ENCODE data around the gene TMEM163. TPM values are rescaled to one million over a fixed set of nuclear protein-coding genes. Genes with fewer than 3 reads are reported as not detected.

TMEM163 gene
- polyA plus RNA-seq, 3 donors = 0.01 TPM; not detected in 2

DNA sequence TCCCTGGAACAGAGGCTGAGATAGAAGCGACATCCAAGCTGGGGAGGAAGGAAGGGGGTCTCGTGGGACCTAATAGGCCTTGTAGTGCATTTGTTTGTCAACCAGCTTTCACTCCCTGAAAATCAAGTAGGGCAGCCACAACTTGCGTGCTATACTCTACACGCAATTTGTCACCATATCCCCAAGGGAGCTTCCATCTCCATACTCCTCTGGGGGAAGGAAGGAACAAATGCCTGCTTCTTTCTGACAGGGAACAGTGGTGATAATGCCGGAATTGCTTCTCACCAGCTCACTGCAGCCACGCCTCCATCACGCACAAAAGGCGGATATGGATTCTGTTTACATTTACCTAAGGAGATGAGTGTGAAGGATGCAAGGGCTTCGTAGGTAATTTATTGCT is 213.4 kb downstream of the TMEM163 start:
- no peak for TF ChIP-seq CTCF (IDR thresholded peaks at IDR 0.05)
- Histone ChIP-seq H3K79me2 (ENCODE audit: insufficient read depth, low read length) (no peaks in the 10 kb centered on the region), H3K4me3 (replicated peaks in 1 of 3; ENCODE audit: low read depth in 2 of 3, low read length in 3 of 3) (no peak overlapping the region), H3K9ac (ENCODE audit: insufficient read depth, low read length, poor library complexity, severe bottlenecking) (no peak overlapping the region), H3K27ac (ENCODE audit: low read depth in 1 of 2, low read length in 2 of 2) (no peak overlapping the region), H3K27me3 (ENCODE audit: control insufficient read depth in 2 of 2, insufficient read depth in 2 of 2, low read length in 2 of 2) (no peaks in the 10 kb centered on the region), H2AFZ (ENCODE audit: insufficient read depth, low read depth, low read length, poor library complexity, severe bottlenecking) (no peak overlapping the region), H3K9me3 (replicated peaks in 1 of 2; ENCODE audit: control insufficient read depth in 1 of 2, insufficient read depth in 1 of 2, low read length in 2 of 2) (no peaks in the 10 kb centered on the region), H3K4me2 (replicated peaks; ENCODE audit: extremely low read depth, low read length, poor library complexity, severe bottlenecking) (no peak overlapping the region), H4K20me1 (ENCODE audit: insufficient read depth, low read length) (no peaks in the 10 kb centered on the region), H3K36me3 (replicated peaks in 1 of 2; ENCODE audit: control insufficient read depth in 1 of 2, insufficient read depth in 2 of 2, low read length in 2 of 2) (no peaks in the 10 kb centered on the region), H3K4me1 (ENCODE audit: control insufficient read depth in 1 of 2, insufficient read depth in 2 of 2, low read length in 2 of 2) (no peaks in the 10 kb centered on the region)
- Mint-ChIP-seq H3K4me1 (no peaks in the 10 kb centered on the region), H3K4me3 (no peak overlapping the region), H3K36me3 (no peaks in the 10 kb centered on the region), H3K9me3 (no peaks in the 10 kb centered on the region), H3K27ac (no peak overlapping the region), H3K27me3 (ENCODE audit: low read depth in 3 of 3) (no peaks in the 10 kb centered on the region)
- 100% methylated on average over 1 of the region's 9 CpGs for WGBS (ENCODE audit: insufficient coverage)
- no peak for DNase-seq
- intact Hi-C loops (cut with micrococcal nuclease) = no loop called here

GRCh38 chr2:134504586-134505336 is 214.0 kb downstream of the TMEM163 start:
- no peak overlapping the region for H3K4me3 ChIP-seq (replicated peaks in 1 of 3; ENCODE audit: low read depth in 2 of 3, low read length in 3 of 3)
- Mint-ChIP-seq H3K4me3 (no peak overlapping the region), H3K27me3 (ENCODE audit: low read depth in 3 of 3) (no peaks in the 10 kb centered on the region), H3K36me3 (no peaks in the 10 kb centered on the region), H3K27ac (no peak overlapping the region), H3K4me1 (no peaks in the 10 kb centered on the region), H3K9me3 (no peaks in the 10 kb centered on the region)
- no peaks in the 10 kb centered on the region for H3K79me2 ChIP-seq (ENCODE audit: insufficient read depth, low read length)
- H4K20me1 ChIP-seq (ENCODE audit: insufficient read depth, low read length) = no peaks in the 10 kb centered on the region
- H3K27ac ChIP-seq (ENCODE audit: low read depth in 1 of 2, low read length in 2 of 2) = no peak overlapping the region
- H2AFZ ChIP-seq (ENCODE audit: insufficient read depth, low read depth, low read length, poor library complexity, severe bottlenecking) = no peak overlapping the region
- no peak for TF ChIP-seq CTCF (IDR thresholded peaks at IDR 0.05)
- H3K9me3 ChIP-seq (replicated peaks in 1 of 2; ENCODE audit: control insufficient read depth in 1 of 2, insufficient read depth in 1 of 2, low read length in 2 of 2) = no peaks in the 10 kb centered on the region
- no peak for DNase-seq
- H3K36me3 ChIP-seq (replicated peaks in 1 of 2; ENCODE audit: control insufficient read depth in 1 of 2, insufficient read depth in 2 of 2, low read length in 2 of 2) = no peaks in the 10 kb centered on the region
- no peaks in the 10 kb centered on the region for H3K27me3 ChIP-seq (ENCODE audit: control insufficient read depth in 2 of 2, insufficient read depth in 2 of 2, low read length in 2 of 2)
- intact Hi-C loops (cut with micrococcal nuclease) = no loop called here
- no peak overlapping the region for H3K9ac ChIP-seq (ENCODE audit: insufficient read depth, low read length, poor library complexity, severe bottlenecking)
- H3K4me2 ChIP-seq (replicated peaks; ENCODE audit: extremely low read depth, low read length, poor library complexity, severe bottlenecking) = no peak overlapping the region
- 97% methylated on average over 4 of the region's 5 CpGs for WGBS (ENCODE audit: insufficient coverage)
- H3K4me1 ChIP-seq (ENCODE audit: control insufficient read depth in 1 of 2, insufficient read depth in 2 of 2, low read length in 2 of 2) = no peaks in the 10 kb centered on the region
